ENCODE data around the gene CCDC71L. TPM values are rescaled to one million over a fixed set of nuclear protein-coding genes. Genes with fewer than 3 reads are reported as not detected.

Gene CCDC71L
- polyA plus RNA-seq, 1 donor from 2014 or later = 38.3 TPM

DNA sequence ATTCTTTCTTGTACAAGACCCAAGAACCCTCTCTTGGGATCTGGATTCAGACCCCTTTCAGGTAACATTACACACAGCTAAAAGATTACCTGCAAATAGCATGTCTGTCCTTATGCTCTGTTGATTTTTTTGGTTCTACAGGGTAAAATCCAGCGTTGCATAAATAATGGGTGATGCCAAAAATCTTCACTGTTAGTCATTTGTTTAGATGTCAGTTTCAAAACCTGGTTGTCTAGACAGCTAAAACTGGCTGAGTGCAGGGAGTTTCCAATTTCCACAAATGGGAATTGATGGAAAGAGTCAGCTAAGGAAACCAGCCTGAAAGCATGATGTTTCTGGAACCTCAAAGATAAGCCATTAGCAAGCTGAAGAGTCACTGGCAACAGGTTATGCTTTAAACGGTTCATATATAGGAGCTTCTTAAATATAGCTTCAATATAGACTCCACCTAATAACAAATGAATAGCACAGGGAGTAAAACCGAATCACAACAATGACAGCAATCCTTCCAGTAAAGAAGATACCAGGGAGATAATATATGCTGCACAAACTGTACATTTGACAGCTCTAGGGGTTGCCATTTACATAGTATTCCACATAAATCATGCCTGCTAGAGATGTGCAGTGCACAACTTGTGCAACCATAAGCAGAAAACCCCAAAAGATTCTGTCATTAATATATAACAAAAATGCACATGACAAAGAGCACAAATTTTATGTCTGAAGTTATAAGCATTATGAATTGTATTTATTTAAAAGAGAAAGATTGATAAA lies 20.4 kb downstream of the CCDC71L start:
- H3K4me2 ChIP-seq (ENCODE audit: low read length) = no peak overlapping the region

DNA sequence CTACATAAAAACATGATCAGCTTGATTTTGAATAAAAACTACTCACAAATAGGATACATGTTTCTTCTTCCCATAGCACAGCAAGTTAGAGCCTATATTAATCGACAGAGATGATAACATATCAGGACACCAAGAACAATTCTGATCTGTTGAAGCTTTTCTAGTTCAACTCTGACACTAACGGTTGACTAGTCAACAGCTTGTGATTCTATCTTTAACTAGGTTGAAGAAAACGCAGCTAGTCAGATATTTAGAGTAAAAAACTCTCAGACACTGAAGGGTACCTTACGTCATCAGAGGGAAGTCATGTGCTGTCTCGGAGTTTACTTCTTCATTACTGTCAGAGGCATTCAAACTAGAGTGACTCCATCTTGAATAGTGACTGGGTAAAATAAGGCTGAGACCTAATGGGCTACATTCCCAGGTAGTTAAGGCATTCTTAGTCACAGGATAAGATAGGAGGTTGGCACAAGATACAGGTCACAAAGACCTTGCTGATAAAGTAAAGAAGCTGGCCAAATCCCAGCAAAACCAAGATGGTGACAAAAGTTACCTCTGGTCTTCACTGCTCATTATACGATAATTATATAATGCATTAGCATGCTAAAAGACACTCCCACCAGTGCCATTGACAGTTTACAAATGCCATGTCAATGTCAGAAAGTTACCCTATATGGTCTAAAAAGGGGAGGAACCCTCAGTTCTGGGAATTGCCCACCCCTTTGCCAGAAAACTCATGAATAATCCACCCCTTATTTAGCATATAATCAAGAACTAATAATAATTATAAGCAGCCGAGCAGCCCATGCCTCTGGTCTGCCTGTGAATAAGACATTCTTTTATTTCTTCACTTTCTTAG lies 21.3 kb downstream of the CCDC71L start:
- Histone ChIP-seq H3K9ac (ENCODE audit: low read length) (no peak overlapping the region), H3K27ac (ENCODE audit: low read length) (no peak overlapping the region), H3K9me2 (ENCODE audit: insufficient read depth, low read length) (no peaks in the 10 kb centered on the region), H3K36me3 (ENCODE audit: insufficient read depth, low read length) (no peaks in the 10 kb centered on the region), H4K20me1 (ENCODE audit: insufficient read depth) (no peaks in the 10 kb centered on the region), H3F3A (ENCODE audit: insufficient read depth, low read length, poor library complexity, severe bottlenecking) (no peaks in the 10 kb centered on the region), H3K9me3 (ENCODE audit: low read length) (no peaks in the 10 kb centered on the region), H3K4me3 (ENCODE audit: low read length) (no peak overlapping the region), H2AFZ (ENCODE audit: low read depth, low read length) (no peak overlapping the region), H3K27me3 (ENCODE audit: insufficient read depth, low read depth, low read length) (no peaks in the 10 kb centered on the region), H3K4me2 (ENCODE audit: low read length) (no peak overlapping the region), H3K79me2 (replicated peaks; ENCODE audit: insufficient read depth, low read length) (no peaks in the 10 kb centered on the region)
- TF ChIP-seq, protein P1, sequence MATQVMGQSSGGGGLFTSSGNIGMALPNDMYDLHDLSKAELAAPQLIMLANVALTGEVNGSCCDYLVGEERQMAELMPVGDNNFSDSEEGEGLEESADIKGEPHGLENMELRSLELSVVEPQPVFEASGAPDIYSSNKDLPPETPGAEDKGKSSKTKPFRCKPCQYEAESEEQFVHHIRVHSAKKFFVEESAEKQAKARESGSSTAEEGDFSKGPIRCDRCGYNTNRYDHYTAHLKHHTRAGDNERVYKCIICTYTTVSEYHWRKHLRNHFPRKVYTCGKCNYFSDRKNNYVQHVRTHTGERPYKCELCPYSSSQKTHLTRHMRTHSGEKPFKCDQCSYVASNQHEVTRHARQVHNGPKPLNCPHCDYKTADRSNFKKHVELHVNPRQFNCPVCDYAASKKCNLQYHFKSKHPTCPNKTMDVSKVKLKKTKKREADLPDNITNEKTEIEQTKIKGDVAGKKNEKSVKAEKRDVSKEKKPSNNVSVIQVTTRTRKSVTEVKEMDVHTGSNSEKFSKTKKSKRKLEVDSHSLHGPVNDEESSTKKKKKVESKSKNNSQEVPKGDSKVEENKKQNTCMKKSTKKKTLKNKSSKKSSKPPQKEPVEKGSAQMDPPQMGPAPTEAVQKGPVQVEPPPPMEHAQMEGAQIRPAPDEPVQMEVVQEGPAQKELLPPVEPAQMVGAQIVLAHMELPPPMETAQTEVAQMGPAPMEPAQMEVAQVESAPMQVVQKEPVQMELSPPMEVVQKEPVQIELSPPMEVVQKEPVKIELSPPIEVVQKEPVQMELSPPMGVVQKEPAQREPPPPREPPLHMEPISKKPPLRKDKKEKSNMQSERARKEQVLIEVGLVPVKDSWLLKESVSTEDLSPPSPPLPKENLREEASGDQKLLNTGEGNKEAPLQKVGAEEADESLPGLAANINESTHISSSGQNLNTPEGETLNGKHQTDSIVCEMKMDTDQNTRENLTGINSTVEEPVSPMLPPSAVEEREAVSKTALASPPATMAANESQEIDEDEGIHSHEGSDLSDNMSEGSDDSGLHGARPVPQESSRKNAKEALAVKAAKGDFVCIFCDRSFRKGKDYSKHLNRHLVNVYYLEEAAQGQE (IDR thresholded peaks at IDR 0.05; ENCODE audit: borderline replicate concordance) = no peak
- TF ChIP-seq EP300 (conservative IDR thresholded peaks at IDR 0.05; ENCODE audit: poor library complexity, severe bottlenecking) = no peak

More for the DNA sequence above, 20.4 kb downstream of the CCDC71L start:
- Histone ChIP-seq H3F3A (ENCODE audit: insufficient read depth, low read length, poor library complexity, severe bottlenecking) (no peaks in the 10 kb centered on the region), H3K79me2 (replicated peaks; ENCODE audit: insufficient read depth, low read length) (no peaks in the 10 kb centered on the region), H3K27ac (ENCODE audit: low read length) (no peak overlapping the region), H4K20me1 (ENCODE audit: insufficient read depth) (no peaks in the 10 kb centered on the region), H3K4me3 (ENCODE audit: low read length) (no peak overlapping the region), H3K27me3 (ENCODE audit: insufficient read depth, low read depth, low read length) (no peaks in the 10 kb centered on the region), H3K9ac (ENCODE audit: low read length) (no peak overlapping the region), H3K9me3 (ENCODE audit: low read length) (no peaks in the 10 kb centered on the region), H3K36me3 (ENCODE audit: insufficient read depth, low read length) (no peaks in the 10 kb centered on the region), H2AFZ (ENCODE audit: low read depth, low read length) (no peak overlapping the region), H3K9me2 (ENCODE audit: insufficient read depth, low read length) (no peaks in the 10 kb centered on the region)
- TF ChIP-seq SMC3 (conservative IDR thresholded peaks at IDR 0.05; ENCODE audit: poor library complexity) = no peak
- TF ChIP-seq, protein P1 (IDR thresholded peaks at IDR 0.05; ENCODE audit: borderline replicate concordance) = no peak
